GM18873 (cell line): ENCODE data around the gene RABEP1.
"Not testable (repeated sequence)": the region's sequence is repeated elsewhere in the genome, so short reads cannot be mapped to it uniquely, and the experiment has no call there.

Experiments
- ATAC-seq: cut with Tn5 transposase; IDR thresholded peaks from one replicate; pipeline ENCODE4 v1.9.1; 2021; ENCODE audit warnings: mild to moderate bottlenecking, moderate library complexity, moderate number of reproducible peaks; ENCODE audit not compliant: unreplicated experiment, low FRiP score

RABEP1 gene

DNA sequence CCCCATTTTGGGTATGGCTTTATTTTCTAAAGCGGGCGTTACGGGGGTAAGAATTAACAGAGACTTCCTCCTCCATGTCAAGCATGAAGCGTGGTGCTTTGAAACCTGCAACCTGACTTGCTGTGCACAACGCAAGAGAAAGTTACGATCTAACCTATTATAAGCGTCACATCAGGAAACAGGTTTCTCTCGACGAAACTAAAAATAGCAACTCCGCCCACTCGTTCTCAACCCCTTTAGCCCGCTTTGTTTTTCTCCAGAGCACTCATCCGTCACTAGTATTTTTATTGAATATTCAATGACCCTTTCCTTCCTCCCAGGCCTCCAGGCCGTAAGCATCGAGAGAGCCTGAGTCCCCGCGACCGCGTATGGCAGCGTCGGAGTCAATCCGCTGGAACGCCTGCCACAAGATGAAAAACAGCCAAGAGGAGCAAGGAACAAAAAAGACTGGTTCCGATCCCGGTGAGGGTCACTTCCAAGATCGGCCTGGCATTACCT lies 136.8 kb downstream of the RABEP1 start:
- peak; percentile 28 for ATAC-seq

DNA sequence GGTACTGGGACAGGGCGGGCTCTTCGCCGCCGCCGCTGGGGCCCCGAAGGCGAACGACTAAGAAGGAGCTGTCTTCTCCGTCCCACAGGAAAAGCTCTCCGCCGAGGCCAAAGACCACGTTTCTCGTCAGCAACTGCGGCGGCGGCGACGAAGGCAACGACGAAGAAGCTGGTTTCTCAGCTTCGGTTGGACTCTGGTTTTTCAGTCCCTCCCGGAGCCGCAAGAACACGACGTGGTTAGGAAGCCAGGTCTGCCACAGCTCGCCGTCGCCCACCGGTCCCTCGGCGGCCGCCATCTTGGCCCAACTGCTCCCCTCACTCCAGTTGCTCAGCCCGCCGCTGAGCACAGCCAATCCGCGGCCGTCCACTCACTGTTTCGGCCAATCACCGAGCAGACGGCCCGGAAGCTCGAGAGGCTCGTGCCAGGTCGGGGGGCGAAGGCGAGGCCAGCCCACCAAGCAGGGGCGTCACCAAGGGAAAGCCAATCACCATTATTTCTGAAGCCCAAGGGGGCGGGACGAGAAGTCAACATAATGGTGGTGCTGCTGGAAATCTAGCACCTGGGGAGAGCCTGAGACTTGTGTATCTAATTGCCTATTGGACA lies 137.4 kb downstream of the RABEP1 start, which contains the start of gene NUP88:
TSS of gene NUP88 (minus strand) at position 307 of the 603 bp plus-strand sequence. CDS start at position 295, 12 bp downstream.
- ATAC-seq: peak; percentile 74

DNA sequence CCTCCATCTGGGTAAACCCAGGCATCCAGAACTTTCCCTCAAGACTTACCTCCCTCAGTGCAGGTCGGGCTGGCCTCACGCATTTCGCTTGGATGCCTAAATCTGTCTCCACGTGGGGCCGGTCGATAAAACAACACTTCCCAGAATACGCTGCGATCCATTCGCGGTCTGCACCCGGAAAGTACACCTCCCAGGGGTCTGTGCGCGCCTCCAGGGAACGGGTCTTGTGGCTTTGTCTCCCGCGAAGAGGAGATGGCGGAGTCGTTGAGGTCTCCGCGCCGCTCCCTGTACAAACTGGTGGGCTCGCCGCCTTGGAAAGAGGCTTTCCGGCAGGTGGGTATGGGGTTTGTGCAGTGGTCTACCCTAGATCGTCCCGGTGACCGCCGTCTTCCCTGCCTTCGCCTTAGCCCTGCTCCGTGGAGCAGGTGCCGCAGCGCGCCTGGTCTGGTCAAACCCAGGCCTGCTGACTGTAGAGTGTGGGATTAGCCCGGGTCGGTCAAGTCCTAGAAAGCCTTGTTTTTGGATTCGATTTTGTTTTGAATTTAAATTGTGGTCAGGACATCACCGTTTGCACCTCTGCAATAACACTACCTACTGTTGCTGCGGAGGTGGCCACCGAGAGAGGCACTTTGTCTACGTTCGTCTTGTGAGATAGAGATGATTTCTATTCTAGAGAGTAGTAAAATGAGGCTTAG lies 138.0 kb downstream of the RABEP1 start, which contains the start of gene RPAIN:
TSS of gene RPAIN (plus strand) at position 224 of the 695 bp plus-strand sequence. CDS start at position 253, 29 bp downstream.
- ATAC-seq: peak; percentile 1

DNA sequence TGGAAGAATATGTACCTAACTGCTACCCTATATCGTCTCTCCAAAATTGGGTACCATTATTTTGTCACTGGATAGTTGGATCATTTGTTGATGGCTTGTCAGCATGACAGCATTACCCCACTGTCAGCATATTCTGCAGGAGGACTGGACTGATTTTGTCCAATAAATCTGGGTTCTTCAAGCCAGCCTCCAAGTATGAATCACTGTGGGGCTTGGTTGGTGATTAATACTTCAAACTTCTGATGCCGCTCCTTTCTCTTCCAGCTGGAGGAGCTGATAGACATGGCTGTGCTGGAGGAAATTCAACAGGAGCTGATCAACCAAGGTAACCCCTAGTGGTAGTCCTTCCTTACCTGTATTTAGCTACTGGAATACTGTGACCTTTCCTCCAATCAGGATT lies 140.4 kb downstream of the RABEP1 start:
- ATAC-seq: no peak

DNA sequence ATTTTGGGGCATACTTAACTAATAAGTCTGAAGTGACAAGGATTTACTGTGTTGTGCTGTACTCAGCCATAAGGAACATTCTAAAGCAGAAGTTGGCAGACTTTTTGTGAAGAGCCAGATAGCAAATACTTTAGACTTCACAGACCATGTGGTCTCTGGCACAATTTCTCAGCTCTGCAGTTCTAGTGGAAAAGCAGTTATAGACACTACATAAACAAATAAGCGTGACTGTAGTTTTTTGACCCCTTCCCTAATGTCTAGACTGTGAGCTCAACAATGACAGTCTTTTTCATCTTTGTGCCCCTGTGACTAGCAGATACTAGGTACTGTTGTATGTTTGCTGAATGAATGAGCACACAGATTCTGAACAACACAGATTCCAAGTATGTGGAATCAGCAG lies 142.8 kb downstream of the RABEP1 start:
- ATAC-seq: no peak

DNA sequence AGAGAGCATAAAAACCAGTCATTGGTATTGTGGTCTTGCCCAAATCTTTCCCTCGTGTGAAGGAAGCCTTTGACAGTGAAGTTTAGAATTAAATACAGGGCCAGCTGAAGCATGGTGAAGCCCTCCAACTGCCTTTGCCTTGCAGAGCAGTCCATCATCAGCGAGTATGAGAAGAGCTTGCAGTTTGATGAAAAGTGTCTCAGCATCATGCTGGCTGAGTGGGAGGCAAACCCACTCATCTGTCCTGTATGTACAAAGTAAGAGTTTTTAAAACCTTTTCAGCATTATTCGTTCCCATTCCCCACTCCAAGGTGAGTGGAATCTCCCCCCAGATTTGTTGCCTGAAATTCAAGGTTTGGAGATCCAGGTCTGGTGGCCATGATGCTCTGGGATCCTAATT lies 143.7 kb downstream of the RABEP1 start:
- ATAC-seq: no peak

DNA sequence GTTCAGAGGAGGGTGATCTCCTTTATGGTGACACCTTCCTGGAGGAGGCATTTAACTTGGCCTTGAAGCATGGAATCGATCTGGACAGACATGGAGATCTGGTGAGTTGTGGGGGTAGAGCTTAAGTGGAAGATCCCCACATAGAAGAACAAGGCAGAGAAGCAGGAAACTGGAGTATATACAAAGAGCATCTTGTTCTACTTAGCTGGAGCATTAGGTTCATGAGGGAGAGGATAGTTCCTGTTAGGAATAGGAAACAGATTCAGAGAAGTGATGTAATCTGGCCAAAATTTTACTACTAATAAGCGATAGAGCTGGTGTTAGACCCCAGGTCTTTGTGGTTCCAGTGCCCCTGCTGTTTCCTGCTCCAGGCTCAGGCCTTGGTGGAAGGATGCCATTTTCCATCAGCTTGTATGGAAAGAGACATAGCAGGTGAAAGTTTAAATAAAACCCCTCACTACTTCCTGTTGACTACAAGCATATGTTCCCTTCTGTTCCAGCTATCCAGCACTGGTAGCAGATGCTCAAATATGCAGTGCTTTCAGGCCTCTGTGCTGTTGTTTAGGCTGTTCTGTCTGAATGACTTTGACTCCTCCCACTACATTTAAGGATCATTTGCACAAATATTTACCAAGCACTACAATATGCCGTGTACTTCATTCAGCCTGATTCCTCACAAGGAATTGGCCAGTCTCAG lies 147.3 kb downstream of the RABEP1 start:
- ATAC-seq: no peak

DNA sequence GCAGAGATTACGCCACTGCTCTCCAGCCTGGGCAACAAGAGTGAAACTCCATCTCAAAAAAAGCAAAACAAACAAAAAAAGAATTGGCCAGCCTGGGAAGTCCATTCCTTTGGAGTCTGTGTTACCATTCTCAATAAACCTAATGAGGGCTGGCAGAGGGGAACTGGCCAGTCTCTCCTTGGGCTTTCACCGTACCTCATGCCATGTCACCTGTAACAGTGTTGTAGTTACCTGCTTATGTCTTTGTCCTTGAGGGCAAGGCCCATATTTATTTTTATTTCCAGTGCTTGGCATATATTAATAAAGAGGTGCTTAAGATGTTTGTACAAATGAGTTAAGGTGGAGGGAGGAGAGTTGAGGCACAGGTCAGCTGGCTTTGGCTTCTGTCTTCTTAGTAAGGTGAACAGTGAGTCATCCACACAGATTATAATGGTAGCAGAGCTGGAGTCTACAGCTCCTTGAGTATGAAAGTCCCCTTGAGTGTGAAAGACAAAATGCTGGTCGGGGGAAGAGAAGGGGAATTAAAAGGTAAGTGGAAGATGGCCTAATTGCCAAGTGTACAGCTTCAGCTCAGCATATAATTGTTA lies 148.4 kb downstream of the RABEP1 start:
- no peak for ATAC-seq

DNA sequence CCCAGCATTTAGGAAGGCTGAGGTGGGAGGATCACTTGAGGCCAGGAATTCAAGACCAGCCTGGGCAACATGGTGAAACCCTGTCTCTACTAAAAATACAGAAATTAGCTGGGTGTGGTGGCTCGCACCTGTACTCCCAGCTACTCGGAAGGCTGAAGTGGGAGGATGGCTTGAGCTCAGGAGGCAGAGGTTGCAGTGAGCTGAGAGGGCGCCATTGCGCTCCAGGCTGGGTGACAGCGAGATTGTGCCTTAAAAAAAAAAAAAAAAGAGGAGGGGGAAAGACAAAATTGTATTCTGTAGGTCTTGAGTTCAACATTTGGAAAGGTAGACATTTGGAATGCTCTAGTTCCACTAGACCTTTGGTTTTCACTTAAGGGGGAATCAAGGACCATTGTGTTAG lies 149.2 kb downstream of the RABEP1 start:
- ATAC-seq: not testable (repeated sequence)

DNA sequence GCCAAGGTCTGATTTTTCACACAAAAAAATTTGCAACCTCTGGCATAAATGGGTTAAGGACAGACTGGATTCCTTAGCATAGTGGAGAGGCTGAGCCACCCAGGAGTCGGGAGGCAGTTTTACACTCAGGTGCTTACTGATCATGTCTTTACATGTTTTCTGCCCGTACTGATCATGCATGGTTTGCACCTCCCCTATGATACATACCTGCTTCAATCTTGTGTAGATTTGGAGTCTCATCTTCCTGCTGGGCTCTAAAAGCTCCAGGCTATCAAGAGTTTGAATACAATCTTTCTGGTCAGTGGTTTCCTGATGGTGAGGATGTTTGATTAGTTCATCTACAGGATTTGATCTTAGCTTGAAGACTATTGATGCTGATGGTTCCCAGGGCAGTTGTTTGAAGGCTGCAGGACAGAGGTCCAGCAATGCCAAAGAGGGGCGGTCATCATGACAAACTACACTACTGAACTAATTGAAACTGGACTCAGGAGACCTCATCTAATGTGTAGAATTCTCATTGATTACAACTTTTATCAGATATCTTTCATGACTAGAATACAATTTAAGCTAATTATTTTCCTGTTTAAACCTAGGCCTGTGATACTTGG lies 150.0 kb downstream of the RABEP1 start:
- ATAC-seq: no peak

DNA sequence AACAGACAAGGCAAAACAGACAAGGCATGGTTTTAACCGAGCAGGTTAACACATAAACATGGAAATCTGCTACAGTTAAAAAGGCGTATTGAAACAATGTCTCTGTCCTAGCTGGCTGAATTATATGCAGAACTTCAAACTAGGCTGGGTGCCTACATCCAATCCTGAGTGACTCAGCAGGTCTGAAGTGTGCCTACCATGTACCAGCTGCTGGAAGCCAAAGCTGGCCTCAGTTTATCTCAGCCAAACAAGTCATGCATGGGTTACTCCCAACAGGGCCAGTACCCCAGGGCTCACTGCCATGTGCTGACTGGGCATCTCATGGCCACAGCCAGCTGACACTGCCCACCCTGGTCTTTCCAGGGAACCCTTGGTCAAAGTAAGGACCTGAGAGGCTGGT lies 152.9 kb downstream of the RABEP1 start:
- ATAC-seq: no peak
